NT2/D1 (cell line): ENCODE data around the gene TK2.
"Not testable (repeated sequence)": the region's sequence is repeated elsewhere in the genome, so short reads cannot be mapped to it uniquely, and the experiment has no call there.

Experiments
- DNase-seq: peaks from one replicate; pipeline ENCODE4 v3.0.0-alpha.2; 2011; ENCODE audit warnings: low read depth, low spot score
- H3K27me3 ChIP-seq: 2 replicates; pipeline ENCODE4 v1.6.0; 2011; ENCODE audit warnings: mild to moderate bottlenecking; ENCODE audit not compliant: insufficient read length, insufficient read depth
- H3K36me3 ChIP-seq: 2 replicates; pipeline ENCODE4 v1.6.1; 2011; ENCODE audit warnings: mild to moderate bottlenecking, low read length, mixed read lengths; ENCODE audit not compliant: insufficient read depth, insufficient read length
- H3K4me1 ChIP-seq: 2 replicates; pipeline ENCODE4 v1.5.1; 2011; ENCODE audit not compliant: insufficient read depth, insufficient read length
- H3K4me3 ChIP-seq: 2 replicates; pipeline ENCODE4 v1.5.1; 2011; ENCODE audit warnings: low read depth; ENCODE audit not compliant: insufficient read length
- H3K9ac ChIP-seq: 2 replicates; pipeline ENCODE4 v1.6.0; 2011; ENCODE audit warnings: low read depth; ENCODE audit not compliant: insufficient read length
- H3K9me3 ChIP-seq: 2 replicates; pipeline ENCODE4 v1.5.1; 2011; ENCODE audit warnings: mild to moderate bottlenecking, low read length; ENCODE audit not compliant: insufficient read depth
- SUZ12 ChIP-seq: IDR thresholded peaks from 2 replicates; pipeline ENCODE4 v1.6.1; 2011; ENCODE audit not compliant: insufficient read length, insufficient read depth; ENCODE audit errors: extremely low read depth
- YY1 ChIP-seq: IDR thresholded peaks from 2 replicates; pipeline ENCODE4 v1.6.1; 2011; ENCODE audit not compliant: insufficient read length, insufficient read depth
- ZNF274 ChIP-seq: IDR thresholded peaks from 2 replicates; pipeline ENCODE4 v1.6.1; 2011; ENCODE audit warnings: mild to moderate bottlenecking, low read depth, low read length

TK2 gene

DNA sequence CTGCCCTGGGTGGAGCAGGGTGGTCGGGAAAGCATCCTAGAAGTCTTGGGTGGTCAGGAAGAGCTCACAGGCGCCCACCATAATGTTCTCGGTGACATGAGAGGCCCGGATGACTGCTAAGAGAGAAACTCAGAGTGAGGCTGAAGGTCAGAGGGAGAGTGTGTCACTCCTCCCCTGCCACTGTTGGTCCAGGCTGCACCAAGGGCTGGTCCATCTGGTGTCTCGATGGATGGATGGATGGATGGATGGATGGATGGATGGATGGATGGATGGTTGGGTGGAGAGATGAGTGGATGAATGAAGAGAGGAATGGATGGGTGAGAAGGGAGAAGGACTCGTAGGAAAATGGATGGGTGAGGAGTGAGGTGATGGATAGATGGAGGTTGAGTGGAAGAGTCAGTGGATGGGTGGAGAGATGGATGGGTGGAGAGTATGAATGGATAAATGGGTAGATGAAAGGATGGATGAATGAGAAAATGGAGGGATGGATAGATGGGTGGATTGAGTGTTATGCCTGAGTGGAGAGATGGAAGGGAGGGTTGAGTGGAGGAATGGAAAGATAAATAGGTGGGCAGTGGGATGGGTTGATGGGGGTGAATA, 79.9 kb downstream of the TK2 start:
- no peaks in the 10 kb centered on the region for H3K9me3 ChIP-seq
- no peaks in the 10 kb centered on the region for H3K36me3 ChIP-seq
- no peak overlapping the region for H3K9ac ChIP-seq
- no peaks in the 10 kb centered on the region for H3K4me1 ChIP-seq
- no peaks in the 10 kb centered on the region for H3K27me3 ChIP-seq
- H3K4me3 ChIP-seq, result no peak overlapping the region
- TF ChIP-seq YY1 (no peak), ZNF274 (no peak), SUZ12 (no peak)
- no peak for DNase-seq

- Histone ChIP-seq H3K9me3 (no peaks in the 10 kb centered on the region), H3K4me1 (no peaks in the 10 kb centered on the region), H3K36me3 (no peaks in the 10 kb centered on the region), H3K9ac (no peak overlapping the region), H3K27me3 (no peaks in the 10 kb centered on the region), H3K4me3 (no peak overlapping the region)
- no peak for TF ChIP-seq SUZ12
- no peak for TF ChIP-seq YY1
- no peak for TF ChIP-seq ZNF274
- DNase-seq, result no peak
Measured at GRCh38 chr16:66469291-66469946, 80.5 kb downstream of the TK2 start.

DNA sequence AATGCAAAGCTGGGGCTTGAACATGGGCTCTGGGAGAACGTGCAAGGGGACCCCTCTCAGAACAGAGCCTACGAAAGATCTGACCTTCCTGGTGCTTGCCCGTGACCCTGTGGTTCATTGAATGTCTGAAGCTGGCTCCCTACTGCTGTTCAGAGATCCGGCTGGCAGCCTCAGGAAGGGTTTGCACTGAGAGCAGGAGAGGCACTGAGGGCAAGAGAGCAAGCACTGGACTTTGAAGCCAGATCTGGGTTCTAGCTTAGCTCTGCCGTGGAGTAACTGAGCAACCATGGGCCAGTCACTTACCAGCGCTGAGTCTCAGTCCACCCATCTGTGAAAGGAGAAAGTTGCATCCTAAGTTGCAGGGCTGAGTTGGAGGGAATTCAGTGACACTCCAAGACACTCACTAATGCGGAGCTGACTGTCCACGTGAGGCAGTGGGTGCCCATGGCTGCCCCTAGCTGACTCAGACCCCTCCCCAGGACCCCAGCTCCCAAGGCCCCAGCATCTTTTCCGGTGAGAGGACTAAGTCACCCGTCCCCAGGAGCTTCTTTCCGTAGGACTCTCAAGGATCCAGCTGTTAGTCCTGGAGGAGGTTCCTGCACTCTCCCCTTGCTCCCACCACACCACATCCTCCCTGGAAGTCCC, 81.5 kb downstream of the TK2 start:
- DNase-seq, result no peak
- no peaks in the 10 kb centered on the region for H3K36me3 ChIP-seq
- no peaks in the 10 kb centered on the region for H3K4me1 ChIP-seq
- no peaks in the 10 kb centered on the region for H3K27me3 ChIP-seq
- H3K9me3 ChIP-seq, result no peaks in the 10 kb centered on the region
- no peak overlapping the region for H3K4me3 ChIP-seq
- H3K9ac ChIP-seq, result no peak overlapping the region
- TF ChIP-seq SUZ12 (no peak), YY1 (no peak), ZNF274 (no peak)

DNA sequence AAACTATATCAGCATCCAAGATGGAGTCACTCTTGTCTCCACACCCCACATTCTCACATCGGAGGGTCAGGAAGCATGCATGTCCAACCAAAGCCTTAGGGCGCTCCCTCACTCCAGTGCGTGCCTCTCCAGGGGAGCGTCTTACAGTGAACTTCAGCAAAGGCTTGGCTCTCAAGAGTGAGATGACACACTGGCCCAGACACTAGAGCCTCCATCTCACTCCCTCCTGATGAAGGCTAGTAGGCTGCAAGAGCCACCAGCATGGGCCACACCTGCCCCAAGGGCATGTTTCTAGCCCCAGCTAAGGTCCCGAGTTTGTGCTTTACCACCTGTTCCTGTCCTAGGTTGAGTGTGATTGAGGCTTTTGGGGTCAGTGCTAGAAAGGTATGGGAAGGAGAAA, 82.3 kb downstream of the TK2 start:
- Histone ChIP-seq H3K4me3 (no peak overlapping the region), H3K36me3 (no peaks in the 10 kb centered on the region), H3K9ac (no peak overlapping the region), H3K4me1 (no peaks in the 10 kb centered on the region), H3K9me3 (no peaks in the 10 kb centered on the region), H3K27me3 (no peaks in the 10 kb centered on the region)
- DNase-seq, result no peak
- no peak for TF ChIP-seq SUZ12
- no peak for TF ChIP-seq ZNF274
- no peak for TF ChIP-seq YY1

- not testable (repeated sequence) for H3K4me3 ChIP-seq, H3K4me1 ChIP-seq, H3K36me3 ChIP-seq, DNase-seq, H3K9ac ChIP-seq, H3K27me3 ChIP-seq, H3K9me3 ChIP-seq
Measured at GRCh38 chr16:66466636-66467035, 83.3 kb downstream of the TK2 start.

- H3K9me3 ChIP-seq, H3K27me3 ChIP-seq, H3K4me1 ChIP-seq, H3K9ac ChIP-seq, H3K36me3 ChIP-seq, H3K4me3 ChIP-seq, DNase-seq: not testable (repeated sequence)
Measured at GRCh38 chr16:66465946-66466345, 84.0 kb downstream of the TK2 start.

- no peak for DNase-seq
- Histone ChIP-seq H3K4me1 (peaks cover 10% of the 10 kb centered on the region), H3K9me3 (no peaks in the 10 kb centered on the region), H3K9ac (no peak overlapping the region), H3K4me3 (no peak overlapping the region), H3K27me3 (peaks cover 3% of the 10 kb centered on the region), H3K36me3 (no peaks in the 10 kb centered on the region)
- TF ChIP-seq YY1 (no peak), SUZ12 (no peak), ZNF274 (no peak)
Measured at GRCh38 chr16:66462912-66463311, 87.0 kb downstream of the TK2 start.

DNA sequence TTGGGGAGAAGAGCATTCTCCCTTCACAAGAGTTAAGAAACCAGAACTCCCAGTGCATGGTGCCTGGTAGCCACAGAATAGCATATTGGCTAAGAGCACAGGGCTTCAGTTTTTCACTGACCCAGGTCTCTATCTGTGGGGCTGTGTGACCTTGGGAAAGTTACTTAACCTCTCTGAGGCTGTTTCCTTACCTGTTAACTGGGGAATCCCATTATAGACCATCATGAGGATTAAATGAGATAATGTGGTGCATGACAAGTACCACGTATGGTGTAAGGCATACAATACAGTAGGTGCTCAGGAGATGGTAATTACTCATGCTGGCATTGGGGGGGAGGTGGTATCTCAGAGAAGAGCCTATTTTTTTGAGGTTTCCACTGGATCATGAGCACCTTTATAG, 89.2 kb downstream of the TK2 start:
- Histone ChIP-seq H3K4me3 (no peak overlapping the region), H3K9ac (no peak overlapping the region), H3K36me3 (no peaks in the 10 kb centered on the region), H3K27me3 (peaks cover 3% of the 10 kb centered on the region), H3K4me1 (peaks cover 13% of the 10 kb centered on the region), H3K9me3 (no peaks in the 10 kb centered on the region)
- TF ChIP-seq SUZ12 (no peak), YY1 (no peak), ZNF274 (no peak)
- DNase-seq, result no peak
